ENCODE data around the gene GPC1. TPM values are rescaled to one million over a fixed set of nuclear protein-coding genes. Genes with fewer than 3 reads are reported as not detected.

Gene GPC1
- total and polyA plus RNA-seq, 2 experiments from 2014 or later: 9.0 to 46.2 TPM

DNA sequence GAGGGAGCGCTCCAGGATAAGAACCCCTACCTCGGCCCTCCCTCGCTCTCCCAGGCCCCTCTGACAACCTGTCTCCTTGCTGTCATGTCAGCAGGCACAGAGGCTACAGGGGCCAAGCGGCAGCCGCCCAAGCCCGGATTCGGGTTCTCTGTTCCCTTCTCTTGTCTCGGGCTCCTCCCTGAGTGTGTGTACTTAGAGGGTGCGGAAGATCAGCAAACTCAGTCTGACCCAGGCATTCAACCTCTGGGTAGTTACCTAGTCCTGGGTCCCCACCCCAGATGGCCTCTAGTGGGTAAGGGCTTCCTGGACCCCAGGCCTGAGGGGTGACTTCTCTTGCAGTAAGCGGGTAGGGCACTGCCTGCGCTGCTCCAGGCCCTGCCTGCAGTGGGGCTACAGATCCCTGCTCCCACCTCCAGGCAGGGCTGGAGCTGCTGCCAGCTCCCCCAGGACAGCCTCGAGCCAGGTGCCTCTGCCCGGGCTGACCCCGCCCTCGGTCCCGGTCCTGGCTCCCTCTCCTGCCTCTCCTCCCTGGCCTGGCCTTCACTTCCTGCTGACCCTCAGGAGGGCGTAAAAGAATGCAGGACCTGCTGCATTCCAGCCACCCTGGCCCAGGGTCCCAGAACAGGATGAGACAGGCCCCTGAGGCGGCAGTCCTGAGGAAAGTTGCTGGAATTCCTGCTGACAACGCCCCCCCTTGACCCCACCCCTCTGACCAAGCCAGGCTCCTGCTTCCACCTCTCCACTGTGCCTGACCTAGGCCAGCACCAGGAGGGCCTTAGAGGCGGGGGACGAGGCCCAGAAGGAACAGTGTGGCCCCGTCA lies 22.0 kb downstream of the GPC1 start (continued):
- no peak for TF ChIP-seq ZNF462 (CRISPR knock-in tag; IDR thresholded peaks at IDR 0.05)

DNA sequence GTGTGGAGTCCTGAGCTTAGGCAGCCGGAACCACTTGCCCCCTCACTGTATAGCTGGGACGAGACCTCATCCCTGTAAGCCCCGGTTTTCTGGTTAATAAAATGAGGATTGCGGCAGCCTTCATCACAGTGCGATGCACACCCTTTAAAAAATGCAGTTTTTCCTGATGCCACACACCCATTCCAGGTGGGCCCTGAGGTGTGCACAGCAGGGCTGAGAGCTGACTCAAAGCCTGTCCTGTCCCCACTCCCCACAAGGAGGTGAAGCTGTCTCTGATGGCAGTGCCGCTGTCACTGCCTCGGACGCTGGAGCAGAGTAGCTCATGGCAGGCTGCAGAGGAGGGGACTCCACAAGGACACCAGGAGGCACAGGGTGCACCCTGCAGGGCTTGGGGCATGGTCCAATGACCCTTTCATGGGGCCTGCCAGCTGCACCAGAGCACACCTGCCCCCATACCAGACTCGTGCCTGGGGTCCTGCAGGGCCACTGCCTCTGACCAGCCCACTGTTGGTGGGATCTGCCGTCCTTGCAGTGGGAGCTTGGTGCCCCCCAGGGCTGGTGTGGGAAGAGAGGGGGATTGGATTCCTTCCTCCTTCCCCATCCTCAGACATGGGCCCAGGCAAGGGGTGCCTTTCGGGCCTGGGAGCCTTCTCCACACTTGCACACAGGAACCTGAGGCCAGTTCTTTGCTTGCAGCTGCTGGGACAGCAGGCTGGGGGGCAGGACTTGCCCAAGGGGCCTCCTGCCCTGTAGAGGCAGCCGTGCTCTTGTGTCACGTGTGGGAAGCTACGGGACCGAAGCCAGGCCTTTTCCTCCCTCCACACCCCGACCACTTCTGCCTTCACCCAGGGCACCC lies 22.8 kb downstream of the GPC1 start:
- H3K4me1 Mint-ChIP-seq: peaks cover 25% of the 10 kb centered on the region
- Histone ChIP-seq H3K36me3 (ENCODE audit: insufficient read depth) (no peaks in the 10 kb centered on the region), H3K4me2 (peak overlapping the region; percentile 80), H3K4me3 (peak overlapping the region; percentile 41), H3K9me2 (ENCODE audit: insufficient read depth) (no peaks in the 10 kb centered on the region), H3K27ac (ENCODE audit: low read depth) (peak overlapping the region; percentile 69; the same call in 1 of the 2 replicates), H2AFZ (no peak overlapping the region), H3K4me1 (ENCODE audit: insufficient read depth) (peaks cover 34% of the 10 kb centered on the region), H3K27me3 (ENCODE audit: insufficient read depth) (peaks cover 33% of the 10 kb centered on the region), H4K20me1 (replicated peaks; ENCODE audit: insufficient read depth) (peaks cover 14% of the 10 kb centered on the region; the same call in 1 of the 2 replicates), H3F3A (replicated peaks; ENCODE audit: low read depth) (0 out of 2 replicates have a peak, but pooled peaks cover 5% of the 10 kb centered on the region), H3K79me2 (replicated peaks; ENCODE audit: insufficient read depth) (no peaks in the 10 kb centered on the region)
- peak overlapping the region; percentile 30; the same call in 1 of the 3 replicates for H3K4me3 Mint-ChIP-seq
- no peaks in the 10 kb centered on the region for H3K9me3 Mint-ChIP-seq
- DNase-seq (ENCODE audit: low spot score) (no peak), ATAC-seq (no peak)
- H3K27me3 Mint-ChIP-seq (ENCODE audit: insufficient read depth, low read depth, poor library complexity): peaks cover 25% of the 10 kb centered on the region
- no peaks in the 10 kb centered on the region for H3K36me3 Mint-ChIP-seq (ENCODE audit: low read depth)
- H3K27ac Mint-ChIP-seq: peak overlapping the region; percentile 78; the same call in 1 of the 2 replicates
- TF ChIP-seq REST (IDR thresholded peaks at IDR 0.05; ENCODE audit: unreplicated experiment) (no peak), POLR2AphosphoS5 (IDR thresholded peaks at IDR 0.05; ENCODE audit: low read depth) (no peak), CTCF (conservative IDR thresholded peaks at IDR 0.05; ENCODE audit: low read depth in 2 of 2) (no peak), STAT1 (IDR thresholded peaks at IDR 0.05; ENCODE audit: unreplicated experiment) (no peak), EZH2phosphoT487 (IDR thresholded peaks at IDR 0.05; ENCODE audit: unreplicated experiment) (no peak), ZNF331 (CRISPR knock-in tag; IDR thresholded peaks at IDR 0.05; ENCODE audit: low read depth) (no peak), NANOG (IDR thresholded peaks at IDR 0.05; ENCODE audit: borderline replicate concordance) (no peak)
